Measurements from ENCODE around the gene DENR.

DNA sequence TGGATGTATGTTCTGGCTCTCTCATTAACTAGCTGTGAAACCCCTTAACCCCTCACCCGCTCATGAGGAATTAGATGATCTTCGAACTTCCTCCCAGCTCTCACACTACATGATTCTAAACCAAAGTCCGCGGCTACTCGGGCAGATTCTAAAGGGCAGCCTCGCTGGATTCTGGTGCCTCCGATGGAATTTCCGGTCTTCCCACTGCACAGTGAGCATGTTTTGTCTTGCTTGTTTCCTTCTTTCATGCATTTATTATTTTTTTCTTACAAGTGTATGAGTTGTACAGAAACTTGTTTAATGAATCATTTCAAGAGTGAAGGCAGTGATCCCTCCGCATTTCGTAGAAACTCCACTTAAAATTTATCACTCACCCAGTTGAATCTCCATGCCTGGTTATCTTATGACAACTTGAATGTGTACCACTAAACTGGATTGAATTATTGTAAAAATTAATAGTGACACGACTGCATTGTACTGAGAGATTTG, 31.5 kb upstream of the DENR start:
- TF ChIP-seq POLR2A (IDR thresholded peaks at IDR 0.05; ENCODE audit: low read depth, low read length): no peak
- TF ChIP-seq POLR2AphosphoS5 (IDR thresholded peaks at IDR 0.05; ENCODE audit: low read depth, low read length): no peak
- no peak for TF ChIP-seq TAF1 (IDR thresholded peaks at IDR 0.05; ENCODE audit: borderline replicate concordance, low read depth, low read length)

All from GM12892 (cell line).